ENCODE results near the gene PRCC. TPM values are rescaled to one million over a fixed set of nuclear protein-coding genes. Genes with fewer than 3 reads are reported as not detected.

Gene PRCC
- total RNA-seq, 2 experiments from 2014 or later: 58.6 to 67.2 TPM

DNA sequence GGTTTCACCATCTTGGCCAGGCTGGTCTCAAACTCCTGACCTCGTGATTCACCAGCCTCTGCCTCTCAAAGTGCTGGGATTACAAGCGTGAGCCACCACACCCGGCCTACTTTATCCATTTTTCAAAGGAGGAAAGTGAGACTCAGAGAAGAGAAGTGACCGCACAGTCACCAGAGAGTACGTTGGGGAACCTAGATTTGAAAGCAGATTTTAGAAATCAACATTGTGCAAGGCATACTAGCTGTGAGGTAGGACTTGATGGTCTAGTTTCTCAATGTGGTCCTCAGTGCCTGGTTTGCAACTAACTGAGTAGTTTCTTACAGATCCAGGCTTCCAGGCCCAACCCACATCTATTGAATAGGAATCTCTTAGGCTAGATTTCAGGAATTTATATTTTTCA is 1.7 kb upstream of the PRCC start:
- CTCF ChIA-PET: interaction anchor here (1.2 to 11.0 kb wide), 2 partner anchors 24 to 39 kb away, joined by 3 to 155 read pairs; partner anchors contain the start of genes ISG20L2, METTL25B and MRPL24
- Mint-ChIP-seq H3K36me3 (peaks cover 13% of the 10 kb centered on the region), H3K27ac (no peak overlapping the region), H3K4me3 (no peak overlapping the region), H3K27me3 (no peaks in the 10 kb centered on the region), H3K9me3 (no peaks in the 10 kb centered on the region), H3K4me1 (ENCODE audit: low read depth) (peaks cover 25% of the 10 kb centered on the region)
- POLR2A ChIA-PET: interaction anchor here (4.0 to 4.7 kb wide), 2 partner anchors 14 to 38 kb away, joined by 28 to 33 read pairs; partner anchors contain the start of genes HDGF, ISG20L2 and METTL25B
- DNase-seq: no peak
- intact Hi-C loops (cut with micrococcal nuclease): no loop called here

DNA sequence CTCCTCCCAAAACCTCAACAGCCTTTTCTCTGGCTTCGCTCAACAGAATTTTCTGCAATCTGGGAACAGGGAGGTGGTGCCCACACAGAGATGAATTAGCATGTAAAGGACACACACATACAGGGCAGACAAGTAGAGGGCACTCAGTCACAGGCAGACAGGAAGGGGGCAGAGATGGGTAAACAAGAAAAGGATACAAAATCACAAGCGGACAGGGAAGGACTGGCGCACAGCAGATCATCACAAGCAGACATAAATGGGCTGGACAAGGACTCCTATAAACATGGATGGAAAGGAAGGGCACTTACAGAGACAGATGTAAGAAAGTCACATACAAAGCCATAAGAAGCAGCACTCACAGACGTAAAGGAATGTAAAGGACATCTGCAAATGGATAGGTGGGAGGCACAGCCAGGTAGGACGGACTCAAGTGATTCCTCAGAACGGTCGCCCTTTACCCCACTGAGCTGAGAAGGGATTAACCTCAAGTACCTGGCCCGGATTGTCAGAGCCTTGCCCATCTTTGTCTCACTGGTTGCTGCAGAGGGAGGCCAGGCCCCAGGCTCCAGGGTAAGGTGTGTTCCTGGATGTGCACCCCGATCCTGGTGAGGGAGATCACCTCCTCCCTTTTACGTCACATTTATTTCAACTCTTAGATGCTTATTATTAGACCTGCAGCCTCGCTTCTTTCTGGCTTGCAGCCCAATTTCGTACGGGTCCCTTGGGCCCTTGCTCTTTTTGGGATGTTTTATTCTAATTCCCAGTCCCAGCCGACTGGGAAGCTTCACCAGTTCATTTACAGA is 836 bp upstream of the PRCC start:
- Mint-ChIP-seq H3K27ac (no peak overlapping the region), H3K36me3 (peaks cover 20% of the 10 kb centered on the region), H3K9me3 (no peaks in the 10 kb centered on the region), H3K27me3 (no peaks in the 10 kb centered on the region), H3K4me3 (no peak overlapping the region), H3K4me1 (ENCODE audit: low read depth) (peaks cover 33% of the 10 kb centered on the region)
- ChIA-PET CTCF (interaction anchor here (1.0 to 11.0 kb wide), 8 partner anchors 14 to 94 kb away, joined by 3 to 155 read pairs (median 4); partner anchors contain the start of genes CRABP2, ISG20L2, METTL25B and MRPL24), POLR2A (interaction anchor here (0.5 to 4.7 kb wide), 7 partner anchors 14 to 72 kb away, joined by 4 to 33 read pairs (median 5); partner anchors contain the start of genes HDGF, ISG20L2, METTL25B and MRPL24)
- intact Hi-C loops (cut with micrococcal nuclease): loop anchor here (1.0 kb wide), 4 partner anchors 15 to 50 kb away; partner anchors contain the start of genes HDGF, ISG20L2, METTL25B and MRPL24
- no peak for DNase-seq

DNA sequence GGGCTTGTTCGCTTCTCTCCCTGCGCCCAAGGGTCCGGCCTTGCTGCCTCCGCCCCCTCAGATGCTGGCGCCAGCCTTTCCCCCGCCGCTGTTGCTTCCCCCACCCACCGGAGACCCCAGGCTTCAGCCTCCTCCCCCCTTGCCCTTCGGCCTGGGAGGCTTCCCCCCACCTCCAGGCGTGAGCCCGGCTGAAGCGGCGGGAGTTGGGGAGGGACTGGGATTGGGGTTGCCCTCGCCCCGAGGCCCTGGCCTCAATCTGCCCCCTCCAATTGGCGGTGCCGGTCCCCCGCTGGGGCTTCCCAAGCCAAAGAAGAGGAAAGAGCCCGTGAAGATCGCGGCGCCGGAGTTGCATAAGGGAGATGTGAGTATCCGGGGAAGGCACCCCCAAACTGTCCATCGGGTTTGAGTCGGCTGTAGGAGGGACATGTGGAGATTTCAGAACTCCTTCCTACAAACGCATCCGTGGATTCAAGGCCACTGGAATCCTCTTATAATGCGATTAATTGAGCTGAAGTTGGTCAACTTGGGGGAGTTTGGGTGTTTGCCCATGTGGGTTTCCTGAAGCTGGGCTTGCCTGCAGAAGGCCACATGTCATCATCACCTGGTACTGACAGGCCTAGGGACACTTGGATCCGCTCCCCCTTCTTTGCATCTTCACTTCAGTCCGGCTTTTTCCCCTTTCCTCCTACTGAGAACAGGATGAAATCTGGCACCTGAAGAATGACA is 707 bp downstream of the PRCC start:
- peak; percentile 59 for DNase-seq
- Mint-ChIP-seq H3K9me3 (no peaks in the 10 kb centered on the region), H3K4me1 (ENCODE audit: low read depth) (peaks cover 43% of the 10 kb centered on the region), H3K27me3 (no peaks in the 10 kb centered on the region), H3K27ac (no peak overlapping the region), H3K4me3 (no peak overlapping the region), H3K36me3 (peaks cover 24% of the 10 kb centered on the region)
- CTCF ChIA-PET: interaction anchor here (0.9 to 11.0 kb wide), 15 partner anchors 16 to 122 kb away, joined by 3 to 155 read pairs (median 4); partner anchors contain the start of genes CRABP2, ISG20L2, METTL25B and MRPL24
- POLR2A ChIA-PET: interaction anchor here (1.0 to 4.7 kb wide), 7 partner anchors 16 to 41 kb away, joined by 3 to 33 read pairs (median 4); partner anchors contain the start of genes HDGF, ISG20L2, METTL25B and MRPL24
- intact Hi-C loops (cut with micrococcal nuclease): loop anchor here (1.0 kb wide), 4 partner anchors 17 to 48 kb away; partner anchors contain the start of genes HDGF, ISG20L2, METTL25B and MRPL24

DNA sequence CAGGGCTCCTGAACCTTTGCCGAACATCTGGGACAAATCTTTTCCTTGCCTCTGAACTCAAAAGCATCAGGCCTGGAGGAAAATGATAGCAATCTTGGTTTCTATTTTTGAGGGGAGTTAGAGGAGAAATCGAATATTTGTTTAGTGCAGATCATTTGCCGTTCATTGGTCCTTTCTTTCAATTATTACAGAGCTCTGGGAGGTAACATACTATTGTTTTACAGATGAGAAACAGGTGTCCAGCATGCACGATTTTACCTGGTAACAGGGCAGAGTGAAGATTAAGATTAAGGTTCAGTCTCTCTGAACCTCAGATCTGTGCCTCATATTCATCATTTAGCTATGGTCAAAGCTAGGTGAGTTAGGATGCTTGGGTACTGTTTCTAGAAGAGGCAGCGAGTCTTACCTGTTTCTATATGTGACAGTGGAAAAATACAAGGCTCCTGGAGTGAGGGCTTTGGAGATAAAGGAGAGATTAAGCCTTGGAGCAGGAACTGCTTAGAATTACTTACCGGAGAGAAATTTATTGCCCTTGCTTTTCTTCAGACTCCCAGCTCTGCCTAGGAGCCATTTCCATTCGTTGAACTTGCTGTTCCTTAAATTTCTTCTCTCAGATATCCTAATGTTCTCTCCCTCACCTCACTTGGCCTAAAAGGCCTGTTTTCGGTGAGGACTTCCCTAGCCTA is 1.4 kb downstream of the PRCC start:
- Mint-ChIP-seq H3K36me3 (peaks cover 25% of the 10 kb centered on the region), H3K27ac (peak overlapping the region; percentile 16), H3K27me3 (no peaks in the 10 kb centered on the region), H3K4me1 (ENCODE audit: low read depth) (peaks cover 51% of the 10 kb centered on the region), H3K9me3 (no peaks in the 10 kb centered on the region), H3K4me3 (no peak overlapping the region)
- no peak for DNase-seq
- ChIA-PET CTCF (interaction anchor here (0.9 to 11.0 kb wide), 9 partner anchors 17 to 122 kb away, joined by 3 to 155 read pairs (median 4); partner anchors contain the start of genes ISG20L2 and METTL25B), POLR2A (interaction anchor here (1.0 to 4.7 kb wide), 6 partner anchors 17 to 41 kb away, joined by 3 to 33 read pairs (median 16); partner anchors contain the start of genes HDGF, ISG20L2, METTL25B and MRPL24)
- intact Hi-C loops (cut with micrococcal nuclease): no loop called here

DNA sequence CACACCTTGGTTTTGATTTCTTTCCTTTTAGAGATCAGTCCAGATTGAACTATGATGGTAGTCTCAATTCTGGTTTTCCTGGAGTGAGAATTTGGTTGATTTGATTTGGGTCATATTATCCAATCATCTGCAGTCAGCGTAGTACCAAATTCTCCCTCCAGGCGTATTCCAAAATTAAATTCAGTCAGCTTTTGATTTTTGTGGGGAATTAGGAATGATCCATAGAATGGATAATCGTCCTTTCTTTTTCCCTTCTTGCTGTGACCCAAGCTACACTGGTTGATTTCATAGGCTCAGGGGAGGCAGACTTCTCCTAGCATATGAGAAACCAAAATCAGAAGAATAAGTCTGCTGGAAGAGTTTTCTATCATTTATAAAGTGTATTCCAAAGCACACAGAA is 4.9 kb downstream of the PRCC start:
- no peak overlapping the region for H3K27ac Mint-ChIP-seq
- H3K27me3 Mint-ChIP-seq: no peaks in the 10 kb centered on the region
- H3K36me3 Mint-ChIP-seq: peaks cover 27% of the 10 kb centered on the region
- no peak for DNase-seq
- CTCF ChIA-PET: interaction anchor here (0.6 to 11.0 kb wide), 8 partner anchors 16 to 118 kb away, joined by 3 to 155 read pairs (median 4); partner anchors contain the start of genes ISG20L2 and METTL25B
- H3K4me3 Mint-ChIP-seq: no peak overlapping the region
- intact Hi-C loops (cut with micrococcal nuclease): no loop called here
- H3K9me3 Mint-ChIP-seq: no peaks in the 10 kb centered on the region
- peaks cover 66% of the 10 kb centered on the region for H3K4me1 Mint-ChIP-seq (ENCODE audit: low read depth)
- POLR2A ChIA-PET: no interaction called here

DNA sequence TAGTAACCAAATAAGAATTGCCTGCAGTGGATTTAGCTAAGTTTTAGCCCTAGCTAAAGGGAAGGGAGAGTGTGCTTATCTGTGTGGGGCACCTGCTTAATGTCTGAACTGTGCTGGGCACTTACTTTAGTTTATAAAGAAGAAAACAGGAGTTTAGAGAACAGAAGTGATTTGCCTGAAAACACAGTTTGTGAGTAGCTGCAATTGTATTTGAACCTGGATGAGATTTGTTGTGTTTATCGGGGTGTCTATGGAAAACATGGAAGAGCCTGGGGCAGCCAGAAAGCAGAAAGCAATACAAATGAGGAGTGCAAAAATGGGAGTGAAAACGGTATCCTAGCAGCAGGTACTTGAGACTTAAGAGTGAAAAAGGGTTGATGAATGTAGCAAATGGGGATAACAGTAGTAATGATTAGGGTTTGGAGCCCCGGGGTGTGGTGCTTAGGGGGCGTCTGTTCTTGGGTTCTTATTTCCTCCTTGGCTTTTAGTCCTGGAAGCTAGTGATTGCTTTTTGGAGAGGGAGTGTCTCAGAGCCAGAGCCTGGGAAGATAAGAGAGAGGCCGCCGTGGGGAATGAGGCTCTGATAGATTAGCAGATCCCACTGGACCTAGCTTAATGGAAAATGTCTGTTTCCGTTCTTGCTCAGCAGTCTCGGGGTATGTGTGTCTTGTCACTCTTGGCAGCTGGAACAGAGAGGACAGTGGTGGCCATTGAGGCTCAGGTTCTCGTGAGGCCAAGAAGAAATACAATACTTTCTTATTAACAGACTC is 5.6 kb downstream of the PRCC start:
- H3K9me3 Mint-ChIP-seq: no peaks in the 10 kb centered on the region
- intact Hi-C loops (cut with micrococcal nuclease): no loop called here
- CTCF ChIA-PET: interaction anchor here (0.6 to 11.0 kb wide), 8 partner anchors 15 to 117 kb away, joined by 3 to 155 read pairs (median 4); partner anchors contain the start of genes ISG20L2 and METTL25B
- H3K4me1 Mint-ChIP-seq (ENCODE audit: low read depth): peaks cover 71% of the 10 kb centered on the region
- no peaks in the 10 kb centered on the region for H3K27me3 Mint-ChIP-seq
- no peak for DNase-seq
- POLR2A ChIA-PET: interaction anchor here (1.1 kb wide), 1 partner anchor 33 kb away, joined by 3 read pairs; no protein-coding TSS in a partner anchor
- H3K27ac Mint-ChIP-seq: peak overlapping the region; percentile 47
- no peak overlapping the region for H3K4me3 Mint-ChIP-seq
- H3K36me3 Mint-ChIP-seq: peaks cover 27% of the 10 kb centered on the region

DNA sequence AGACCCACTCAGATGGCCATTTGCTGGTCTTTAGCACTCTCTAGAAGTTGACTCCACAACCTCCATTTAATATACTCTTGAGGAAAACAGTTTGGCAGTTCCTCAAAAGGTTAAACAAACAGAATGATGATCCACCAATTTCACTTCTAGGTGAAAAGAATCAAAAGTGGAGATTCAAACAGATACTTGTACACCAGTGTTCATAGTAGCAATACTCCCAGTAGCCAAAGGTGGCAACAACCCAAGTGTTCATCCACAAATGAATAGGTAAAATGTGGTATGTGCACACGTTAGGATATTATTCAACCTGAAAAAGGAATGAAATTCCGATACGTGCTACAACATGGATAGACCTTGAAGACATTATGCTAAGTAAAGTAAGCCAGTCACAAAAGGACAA is 6.3 kb downstream of the PRCC start:
- H3K4me1 Mint-ChIP-seq (ENCODE audit: low read depth): peaks cover 72% of the 10 kb centered on the region
- H3K27ac Mint-ChIP-seq: peak overlapping the region; percentile 47
- no peaks in the 10 kb centered on the region for H3K9me3 Mint-ChIP-seq
- CTCF ChIA-PET: interaction anchor here (0.9 to 11.0 kb wide), 4 partner anchors 47 to 86 kb away, joined by 4 to 155 read pairs (median 13); partner anchors contain the start of genes ISG20L2 and METTL25B
- H3K27me3 Mint-ChIP-seq: no peaks in the 10 kb centered on the region
- no peak overlapping the region for H3K4me3 Mint-ChIP-seq
- POLR2A ChIA-PET: interaction anchor here (1.1 kb wide), 1 partner anchor 32 kb away, joined by 3 read pairs; no protein-coding TSS in a partner anchor
- no peak for DNase-seq
- intact Hi-C loops (cut with micrococcal nuclease): no loop called here
- peaks cover 23% of the 10 kb centered on the region for H3K36me3 Mint-ChIP-seq

DNA sequence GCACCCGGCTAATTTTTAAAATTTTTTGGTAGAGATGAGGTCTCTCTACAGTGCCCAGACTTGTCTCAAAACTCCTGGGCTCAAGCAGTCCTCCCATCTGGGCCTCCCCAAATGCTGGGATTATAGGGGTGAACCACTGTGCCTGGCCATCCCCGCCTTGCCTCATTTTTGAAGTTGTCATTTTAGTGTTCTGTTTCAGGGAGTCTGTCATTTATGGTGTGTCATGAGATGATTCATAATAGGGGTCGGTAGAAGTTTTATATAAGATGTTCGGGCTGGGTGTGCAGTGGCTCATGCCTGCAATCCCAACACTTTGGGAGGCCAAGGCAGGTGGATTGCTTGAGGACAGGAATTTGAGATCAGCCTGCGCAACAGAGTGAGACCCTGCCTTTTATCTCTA is 8.5 kb downstream of the PRCC start:
- Mint-ChIP-seq H3K27ac (no peak overlapping the region), H3K4me3 (no peak overlapping the region), H3K27me3 (no peaks in the 10 kb centered on the region), H3K36me3 (peaks cover 13% of the 10 kb centered on the region), H3K4me1 (ENCODE audit: low read depth) (peaks cover 54% of the 10 kb centered on the region), H3K9me3 (no peaks in the 10 kb centered on the region)
- CTCF ChIA-PET: interaction anchor here (1.0 to 1.9 kb wide), 2 partner anchors 50 to 84 kb away, joined by 3 to 15 read pairs; no protein-coding TSS in a partner anchor
- DNase-seq: peak; percentile 23
- POLR2A ChIA-PET: interaction anchor here (1.2 kb wide), 1 partner anchor 34 kb away, joined by 4 read pairs; no protein-coding TSS in a partner anchor
- intact Hi-C loops (cut with micrococcal nuclease): no loop called here

DNA sequence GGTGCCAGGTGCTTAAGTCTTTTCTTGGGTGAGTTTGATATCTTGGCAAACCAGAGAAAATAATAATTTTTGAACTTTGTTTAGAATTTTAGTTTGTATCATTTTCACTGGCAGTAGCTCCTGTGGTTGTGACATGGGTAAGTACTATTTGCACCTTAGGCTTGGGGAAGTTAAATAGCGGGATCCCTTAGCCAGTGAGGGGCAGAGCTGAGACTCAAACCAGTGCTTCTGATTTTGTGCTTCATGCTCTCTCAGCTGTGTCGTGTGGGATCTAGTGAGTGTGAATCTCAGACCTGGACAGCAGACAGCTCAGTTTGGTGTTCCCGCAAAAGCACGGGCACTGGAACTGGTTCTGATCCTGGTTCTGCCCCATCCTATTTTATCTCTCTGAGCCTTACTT is 9.6 kb downstream of the PRCC start:
- no peak for DNase-seq
- Mint-ChIP-seq H3K4me3 (no peak overlapping the region), H3K27me3 (no peaks in the 10 kb centered on the region), H3K36me3 (peaks cover 15% of the 10 kb centered on the region), H3K9me3 (no peaks in the 10 kb centered on the region), H3K4me1 (ENCODE audit: low read depth) (peaks cover 59% of the 10 kb centered on the region), H3K27ac (no peak overlapping the region)
- CTCF ChIA-PET: interaction anchor here (1.0 to 1.9 kb wide), 3 partner anchors 51 to 88 kb away, joined by 3 to 15 read pairs (median 3); no protein-coding TSS in a partner anchor
- POLR2A ChIA-PET: interaction anchor here (0.8 kb wide), 1 partner anchor 50 kb away, joined by 3 read pairs; no protein-coding TSS in a partner anchor
- intact Hi-C loops (cut with micrococcal nuclease): no loop called here

DNA sequence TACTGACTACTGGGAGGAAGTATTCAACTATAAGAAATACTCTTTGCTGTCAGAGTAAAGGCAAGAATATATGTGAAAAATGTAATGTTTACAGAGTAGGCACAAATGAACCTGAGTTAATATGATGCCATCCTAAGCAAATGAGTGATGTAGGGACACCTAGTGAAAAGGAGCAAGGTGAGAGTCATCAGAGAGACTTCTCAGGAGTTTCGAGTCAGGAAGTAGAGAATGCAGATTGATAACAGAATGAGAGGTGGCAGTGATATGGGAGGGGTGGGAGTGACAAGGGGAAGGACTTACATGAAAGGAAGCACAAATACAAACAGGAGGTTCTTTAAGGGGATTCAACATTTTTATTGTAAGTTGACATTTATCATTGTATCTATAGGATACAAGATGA is 10.2 kb downstream of the PRCC start:
- ChIA-PET CTCF (interaction anchor here (1.1 to 1.9 kb wide), 2 partner anchors 52 to 88 kb away, joined by 3 to 15 read pairs; no protein-coding TSS in a partner anchor), POLR2A (no interaction called here)
- no peak for DNase-seq
- H3K4me1 Mint-ChIP-seq (ENCODE audit: low read depth): peaks cover 58% of the 10 kb centered on the region
- H3K27me3 Mint-ChIP-seq: no peaks in the 10 kb centered on the region
- H3K4me3 Mint-ChIP-seq: no peak overlapping the region
- intact Hi-C loops (cut with micrococcal nuclease): no loop called here
- H3K27ac Mint-ChIP-seq: no peak overlapping the region
- H3K36me3 Mint-ChIP-seq: peaks cover 18% of the 10 kb centered on the region
- H3K9me3 Mint-ChIP-seq: no peaks in the 10 kb centered on the region
